HepG2 (cell line): ENCODE data around the gene RPTOR. TPM values are rescaled to one million over a fixed set of nuclear protein-coding genes. Genes with fewer than 3 reads are reported as not detected.

Source experiments
- BCL6 ChIP-seq: IDR thresholded peaks from 2 replicates; pipeline ENCODE4 v1.6.1; 2016; ENCODE audit warnings: missing genetic modification reagents, missing compliant biosample characterization
- CAMTA2 ChIP-seq: sonication (generic); formaldehyde crosslinking; IDR thresholded peaks from 2 replicates; pipeline ENCODE4 v1.4.0; 2020; ENCODE audit warnings: mild to moderate bottlenecking, missing genetic modification reagents, borderline replicate concordance
- EHMT2 ChIP-seq: fragments of 200-600 bp; sonication (generic); IDR thresholded peaks from 2 replicates; pipeline ENCODE4 v1.7.0; 2017; ENCODE audit warnings: antibody characterized with exemption, low read depth, low read length, borderline replicate concordance
- GATAD2A ChIP-seq: IDR thresholded peaks from 2 replicates; pipeline ENCODE4 v1.6.1; 2016
- HES4 ChIP-seq: sonication (generic); formaldehyde crosslinking; IDR thresholded peaks from 2 replicates; pipeline ENCODE4 v1.9.0; 2021; ENCODE audit warnings: mild to moderate bottlenecking, missing genetic modification reagents, borderline replicate concordance
- HNF4G ChIP-seq, 2 experiments: sonication (generic) in 1 of 2; formaldehyde crosslinking in 1 of 2; IDR thresholded peaks; 2 replicates each; pipeline versions ENCODE4 v1.4.0 to v1.6.1; 2011 to 2020; ENCODE audit warnings: borderline replicate concordance in 2 of 2, low read depth in 2 of 2, mild to moderate bottlenecking in 2 of 2, low read length in 1 of 2, missing genetic modification reagents in 1 of 2, moderate library complexity in 1 of 2
- HOXA5 ChIP-seq: sonication (generic); formaldehyde crosslinking; IDR thresholded peaks from 2 replicates; pipeline ENCODE4 v1.4.0; 2020; ENCODE audit warnings: missing genetic modification reagents
- KDM1A ChIP-seq: IDR thresholded peaks from 2 replicates; pipeline ENCODE4 v1.6.1; 2016; ENCODE audit warnings: missing compliant biosample characterization
- KDM5A ChIP-seq: fragments of 200-600 bp; sonication (generic); IDR thresholded peaks from 2 replicates; pipeline ENCODE4 v1.7.0; 2018; ENCODE audit warnings: antibody characterized with exemption, mild to moderate bottlenecking, low read length, borderline replicate concordance
- MYNN ChIP-seq: sonication (generic); formaldehyde crosslinking; IDR thresholded peaks from 2 replicates; pipeline ENCODE4 v1.4.0; 2020; ENCODE audit warnings: mild to moderate bottlenecking, low read depth, missing genetic modification reagents
- PHF5A ChIP-seq: IDR thresholded peaks from one replicate; pipeline ENCODE4 v1.6.1; 2018; ENCODE audit warnings: low read depth, missing genetic modification reagents; ENCODE audit not compliant: unreplicated experiment
- PRMT3 ChIP-seq: sonication (generic); formaldehyde crosslinking; IDR thresholded peaks from 2 replicates; pipeline ENCODE4 v1.8.1; 2022; ENCODE audit warnings: low read depth, mild to moderate bottlenecking, moderate library complexity, missing genetic modification reagents, borderline replicate concordance
- TAF15 ChIP-seq: fragments of 200-400 bp; formaldehyde crosslinking; IDR thresholded peaks from one replicate; pipeline ENCODE4 v1.6.1; 2018; ENCODE audit warnings: mild to moderate bottlenecking, low read depth, low read length; ENCODE audit not compliant: poor library complexity, severe bottlenecking
- ZNF230 ChIP-seq: sonication (generic); formaldehyde crosslinking; IDR thresholded peaks from 2 replicates; pipeline ENCODE4 v1.4.0; 2020; ENCODE audit warnings: mild to moderate bottlenecking, missing genetic modification reagents
- ZNF460 ChIP-seq: sonication (generic); formaldehyde crosslinking; IDR thresholded peaks from 2 replicates; pipeline ENCODE4 v1.5.1; 2020; ENCODE audit warnings: missing genetic modification reagents, mild to moderate bottlenecking, borderline replicate concordance
- ZNF567 ChIP-seq: sonication (generic); formaldehyde crosslinking; IDR thresholded peaks from 2 replicates; pipeline ENCODE4 v1.8.1; 2023; ENCODE audit warnings: mild to moderate bottlenecking, missing genetic modification reagents, borderline replicate concordance
- ZNF652 ChIP-seq: IDR thresholded peaks from 2 replicates; pipeline ENCODE4 v1.6.1; 2016; ENCODE audit warnings: low read depth, borderline replicate concordance
- ZNF772 ChIP-seq: sonication (generic); formaldehyde crosslinking; IDR thresholded peaks from 2 replicates; pipeline ENCODE4 v1.5.0; 2020; ENCODE audit warnings: mild to moderate bottlenecking, missing genetic modification reagents
- ZNF816 ChIP-seq: sonication (generic); formaldehyde crosslinking; IDR thresholded peaks from 2 replicates; pipeline ENCODE4 v1.8.0; 2022; ENCODE audit warnings: missing genetic modification reagents, mild to moderate bottlenecking, borderline replicate concordance
- polyA plus RNA-seq, 8 experiments: library from polyadenylated mRNA; depleted of rRNA in 3 of 8; stranded (reverse) in 7 of 8; unstranded in 1 of 8; fragments of >200 nt; fragmentation: Illumina TruSeq in 4 of 8; extraction: Trizol in 4 of 8; gene quantifications; 2 replicates each; pipeline versions ENCODE4 v1.2.1 to v1.2.3, GENCODE V29; 2011 to 2016; ENCODE audit warnings: low read depth in 4 of 8, missing spikeins in 1 of 8, mixed read lengths in 1 of 8; ENCODE audit not compliant: insufficient read depth in 1 of 8
- total RNA-seq, 5 experiments: library from RNA; depleted of rRNA; stranded (reverse); fragments of >200 nt; fragmentation: Illumina TruSeq; extraction: Trizol; gene quantifications; 2 replicates each; pipeline ENCODE4 v1.2.3, GENCODE V29; 2016; ENCODE audit warnings: low read depth in 1 of 5
- TF ChIP-seq, protein P1 (sequence below): sonication (generic); formaldehyde crosslinking; IDR thresholded peaks from 2 replicates; pipeline ENCODE4 v1.5.1; 2020; ENCODE audit warnings: missing genetic modification reagents, mild to moderate bottlenecking, borderline replicate concordance
- TF ChIP-seq, protein P2 (sequence below), 2 experiments: sonication (generic) in 1 of 2; formaldehyde crosslinking in 1 of 2; IDR thresholded peaks; 2 replicates each; pipeline versions ENCODE4 v1.6.1 to v1.9.0; 2014 to 2022; ENCODE audit warnings: antibody characterized with exemption in 1 of 2, borderline replicate concordance in 1 of 2, inconsistent platforms in 1 of 2, low read depth in 1 of 2, missing genetic modification reagents in 1 of 2

Gene RPTOR
- total and polyA plus RNA-seq, 2 of the 13 experiments (the other 11 are each of a cell fraction or from before 2014, with no cell fraction given) = 6.6 to 25.3 TPM

DNA sequence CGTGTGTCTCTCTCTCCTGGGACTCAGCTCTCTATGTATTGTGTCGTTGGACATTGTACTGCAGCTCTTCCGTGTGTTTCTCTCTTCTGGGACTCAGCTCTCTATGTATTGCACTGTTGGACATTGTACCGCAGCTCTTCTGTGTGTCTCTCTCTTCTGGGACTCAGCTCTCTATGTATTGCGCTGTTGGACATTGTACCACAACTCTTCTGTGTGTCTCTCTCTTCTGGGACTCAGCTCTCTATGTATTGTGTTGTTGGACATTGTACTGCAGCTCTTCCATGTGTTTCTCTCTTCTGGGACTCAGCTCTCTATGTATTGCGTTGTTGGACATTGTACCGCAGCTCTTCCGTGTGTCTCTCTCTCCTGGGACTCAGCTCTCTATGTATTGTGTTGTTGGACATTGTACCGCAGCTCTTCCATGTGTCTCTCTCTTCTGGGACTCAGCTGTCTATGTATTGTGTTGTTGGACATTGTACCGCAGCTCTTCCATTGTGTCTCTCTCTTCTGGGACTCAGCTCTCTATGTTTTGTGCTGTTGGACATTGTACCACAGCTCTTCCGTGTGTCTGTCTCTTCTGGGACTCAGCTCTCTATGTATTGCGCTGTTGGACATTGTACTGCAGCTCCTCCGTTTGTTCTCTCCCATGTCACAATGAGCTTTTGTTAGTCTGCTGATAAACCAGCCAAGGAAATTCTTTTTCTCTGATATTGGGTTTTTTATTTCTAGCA is 84.8 kb downstream of the RPTOR start (continued):
- TF ChIP-seq KDM5A (no peak; the same call in 1 of the 2 replicates), ZNF652 (CRISPR knock-in tag) (no peak), ZNF230 (CRISPR knock-in tag) (no peak), ZNF460 (no peak), ZNF772 (CRISPR knock-in tag) (peak; percentile 68; the same call in 1 of the 2 replicates), HNF4G (IDR thresholded peaks at IDR 0.05; ENCODE audit: borderline replicate concordance, low read depth, low read length) (peak; percentile 91), HNF4G (CRISPR knock-in tag; IDR thresholded peaks at IDR 0.05; ENCODE audit: borderline replicate concordance, low read depth) (peak; percentile 98), TAF15 (no peak), CAMTA2 (CRISPR knock-in tag) (peak; percentile 64; the same call in 1 of the 2 replicates), BCL6 (peak; percentile 83), KDM1A (0 out of 2 replicates have a peak, but pooled peaks have one; percentile 22), HOXA5 (CRISPR knock-in tag) (no peak), PHF5A (CRISPR knock-in tag) (no peak), MYNN (CRISPR knock-in tag) (no peak), PRMT3 (CRISPR knock-in tag) (no peak), ZNF567 (CRISPR knock-in tag) (no peak), ZNF816 (no peak), EHMT2 (peak; percentile 34; the same call in 1 of the 2 replicates), HES4 (CRISPR knock-in tag) (0 out of 2 replicates have a peak, but pooled peaks have one; percentile 37), GATAD2A (CRISPR knock-in tag) (peak; percentile 51; the same call in 1 of the 2 replicates)
- TF ChIP-seq, protein P1, sequence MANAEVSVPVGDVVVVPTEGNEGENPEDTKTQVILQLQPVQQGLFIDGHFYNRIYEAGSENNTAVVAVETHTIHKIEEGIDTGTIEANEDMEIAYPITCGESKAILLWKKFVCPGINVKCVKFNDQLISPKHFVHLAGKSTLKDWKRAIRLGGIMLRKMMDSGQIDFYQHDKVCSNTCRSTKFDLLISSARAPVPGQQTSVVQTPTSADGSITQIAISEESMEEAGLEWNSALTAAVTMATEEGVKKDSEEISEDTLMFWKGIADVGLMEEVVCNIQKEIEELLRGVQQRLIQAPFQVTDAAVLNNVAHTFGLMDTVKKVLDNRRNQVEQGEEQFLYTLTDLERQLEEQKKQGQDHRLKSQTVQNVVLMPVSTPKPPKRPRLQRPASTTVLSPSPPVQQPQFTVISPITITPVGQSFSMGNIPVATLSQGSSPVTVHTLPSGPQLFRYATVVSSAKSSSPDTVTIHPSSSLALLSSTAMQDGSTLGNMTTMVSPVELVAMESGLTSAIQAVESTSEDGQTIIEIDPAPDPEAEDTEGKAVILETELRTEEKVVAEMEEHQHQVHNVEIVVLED (CRISPR knock-in tag) = peak; percentile 25; the same call in 1 of the 2 replicates
- TF ChIP-seq, protein P2, sequence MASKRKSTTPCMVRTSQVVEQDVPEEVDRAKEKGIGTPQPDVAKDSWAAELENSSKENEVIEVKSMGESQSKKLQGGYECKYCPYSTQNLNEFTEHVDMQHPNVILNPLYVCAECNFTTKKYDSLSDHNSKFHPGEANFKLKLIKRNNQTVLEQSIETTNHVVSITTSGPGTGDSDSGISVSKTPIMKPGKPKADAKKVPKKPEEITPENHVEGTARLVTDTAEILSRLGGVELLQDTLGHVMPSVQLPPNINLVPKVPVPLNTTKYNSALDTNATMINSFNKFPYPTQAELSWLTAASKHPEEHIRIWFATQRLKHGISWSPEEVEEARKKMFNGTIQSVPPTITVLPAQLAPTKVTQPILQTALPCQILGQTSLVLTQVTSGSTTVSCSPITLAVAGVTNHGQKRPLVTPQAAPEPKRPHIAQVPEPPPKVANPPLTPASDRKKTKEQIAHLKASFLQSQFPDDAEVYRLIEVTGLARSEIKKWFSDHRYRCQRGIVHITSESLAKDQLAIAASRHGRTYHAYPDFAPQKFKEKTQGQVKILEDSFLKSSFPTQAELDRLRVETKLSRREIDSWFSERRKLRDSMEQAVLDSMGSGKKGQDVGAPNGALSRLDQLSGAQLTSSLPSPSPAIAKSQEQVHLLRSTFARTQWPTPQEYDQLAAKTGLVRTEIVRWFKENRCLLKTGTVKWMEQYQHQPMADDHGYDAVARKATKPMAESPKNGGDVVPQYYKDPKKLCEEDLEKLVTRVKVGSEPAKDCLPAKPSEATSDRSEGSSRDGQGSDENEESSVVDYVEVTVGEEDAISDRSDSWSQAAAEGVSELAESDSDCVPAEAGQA (IDR thresholded peaks at IDR 0.05; ENCODE audit: low read depth) = no peak; the same call in 1 of the 2 replicates
- TF ChIP-seq, protein P2 (CRISPR knock-in tag; IDR thresholded peaks at IDR 0.05; ENCODE audit: borderline replicate concordance) = no peak
